GM12878 (cell line): ENCODE data around the gene IDH3G. TPM values are rescaled to one million over a fixed set of nuclear protein-coding genes. Genes with fewer than 3 reads are reported as not detected.

Experiments
- ATAC-seq: fragments of 200-7000 bp; cut with Tn5 transposase; 3 replicates; pipeline ENCODE4 v1.9.1; 2020; ENCODE audit warnings: mild to moderate bottlenecking, moderate library complexity
- BruUV-seq: library from RNA; stranded (reverse); fragments of 400-500 nt; replicated peaks from 2 replicates; lab custom pipeline; 2021; lab: Mats Ljungman, UMichigan
- CTCF ChIA-PET: fragments of 300-600 bp; sonication (Branson Sonifier 250); formaldehyde crosslinking; extraction: SDS; loops from one replicate; lab custom pipeline; 2021; ENCODE audit warnings: inconsistent platforms; lab: Yijun Ruan, JAX
- POLR2A ChIA-PET: fragments of 350-600 bp; formaldehyde crosslinking; extraction: SDS; loops from one replicate; lab custom pipeline; 2021; ENCODE audit warnings: inconsistent platforms; lab: Charles Lee
- RAD21 ChIA-PET: fragments of 300-600 bp; sonication (Branson Sonifier 250); formaldehyde crosslinking; loops from one replicate; lab custom pipeline; 2023; ENCODE audit warnings: antibody characterized with exemption; ENCODE audit not compliant: unreplicated experiment; lab: Charles Lee
- SMC1A ChIA-PET: fragments of 300-600 bp; sonication (Branson Sonifier 250); formaldehyde crosslinking; loops from one replicate; lab custom pipeline; 2023; ENCODE audit not compliant: unreplicated experiment, uncharacterized antibody; lab: Charles Lee
- DNase-seq: peaks from one replicate; pipeline ENCODE4 v3.0.0-alpha.2; 2011; ENCODE audit warnings: low read depth, low spot score
- FAIRE-seq: peaks from 3 replicates; lab custom pipeline; 2011; peaks lifted over from hg19 to GRCh38; lab: Jason Lieb, UNC
- H2AFZ ChIP-seq: 2 replicates; pipeline ENCODE4 v1.6.0; 2011; ENCODE audit warnings: low read depth, low read length, control low read depth; ENCODE audit not compliant: control insufficient read depth
- H3K27ac ChIP-seq: 2 replicates; pipeline ENCODE4 v1.5.1; 2011; ENCODE audit warnings: control low read depth; ENCODE audit not compliant: control insufficient read depth, insufficient read depth
- H3K27me3 ChIP-seq, 2 experiments: replicated peaks in 1 of 2; 2 replicates each; pipeline versions ENCODE4 v1.6.0 to v1.6.1; 2011; ENCODE audit warnings: low read length in 1 of 2; ENCODE audit not compliant: control insufficient read depth in 2 of 2, insufficient read depth in 2 of 2
- H3K36me3 ChIP-seq, 2 experiments: 2 replicates each; pipeline ENCODE4 v1.5.1; 2011; ENCODE audit warnings: low read length in 1 of 2; ENCODE audit not compliant: control insufficient read depth in 2 of 2, insufficient read depth in 2 of 2
- H3K4me1 ChIP-seq: 2 replicates; pipeline ENCODE4 v1.6.1; 2011; ENCODE audit warnings: mild to moderate bottlenecking, low read length, moderate library complexity, mixed read lengths; ENCODE audit not compliant: control insufficient read depth, insufficient read depth
- H3K4me2 ChIP-seq: 2 replicates; pipeline ENCODE4 v1.6.0; 2011; ENCODE audit warnings: control low read depth; ENCODE audit not compliant: control insufficient read depth, insufficient read depth
- H3K4me3 ChIP-seq: fragments of 200-600 bp; sonication (generic); 2 replicates; pipeline ENCODE4 v1.5.1; 2016
- H3K79me2 ChIP-seq: 2 replicates; pipeline ENCODE4 v1.6.0; 2011; ENCODE audit warnings: low read length; ENCODE audit not compliant: control insufficient read depth, insufficient read depth
- H3K9ac ChIP-seq: 2 replicates; pipeline ENCODE4 v1.8.0; 2011; ENCODE audit warnings: low read length, control low read depth, mixed read lengths; ENCODE audit not compliant: control insufficient read depth, insufficient read depth
- H3K9me3 ChIP-seq: replicated peaks from 3 replicates; pipeline ENCODE4 v1.5.1; 2011; ENCODE audit warnings: mild to moderate bottlenecking, low read length; ENCODE audit not compliant: control insufficient read depth, insufficient read depth
- H4K20me1 ChIP-seq: 2 replicates; pipeline ENCODE4 v1.6.0; 2011; ENCODE audit not compliant: control insufficient read depth, insufficient read depth
- CBFB ChIP-seq: IDR thresholded peaks from 2 replicates; pipeline ENCODE4 v1.6.1; 2016; ENCODE audit warnings: antibody characterized with exemption, low read depth
- CHD1 ChIP-seq: IDR thresholded peaks from 2 replicates; pipeline ENCODE4 v1.6.1; 2012; ENCODE audit warnings: low read depth, low read length, improper control_type of control experiment
- CHD2 ChIP-seq: IDR thresholded peaks from 2 replicates; pipeline ENCODE4 v1.6.1; 2011; ENCODE audit warnings: low read depth, low read length, improper control_type of control experiment, borderline replicate concordance
- E4F1 ChIP-seq: fragments of 450-650 bp; IDR thresholded peaks from 2 replicates; pipeline ENCODE4 v1.6.1; 2018; ENCODE audit warnings: borderline replicate concordance, mild to moderate bottlenecking; ENCODE audit not compliant: partially characterized antibody
- ESRRA ChIP-seq: IDR thresholded peaks from 2 replicates; pipeline ENCODE4 v1.6.1; 2012; ENCODE audit warnings: mild to moderate bottlenecking, low read length, improper control_type of control experiment
- FOS ChIP-seq: IDR thresholded peaks from 3 replicates; pipeline ENCODE4 v1.6.1; 2011; ENCODE audit warnings: borderline replicate concordance; ENCODE audit not compliant: insufficient read length; ENCODE audit errors: extremely low read depth
- MEF2B ChIP-seq: fragments of 450-650 bp; IDR thresholded peaks from 2 replicates; pipeline ENCODE4 v1.6.1; 2018; ENCODE audit warnings: mild to moderate bottlenecking, moderate library complexity; ENCODE audit not compliant: partially characterized antibody, poor library complexity, severe bottlenecking
- MTA3 ChIP-seq: IDR thresholded peaks from 2 replicates; pipeline ENCODE4 v1.6.1; 2012; ENCODE audit warnings: low read length, inconsistent platforms, borderline replicate concordance
- MYC ChIP-seq: IDR thresholded peaks from 2 replicates; pipeline ENCODE4 v1.6.1; 2011; ENCODE audit warnings: mild to moderate bottlenecking, low read length, moderate library complexity, inconsistent platforms; ENCODE audit not compliant: insufficient read depth, insufficient replicate concordance, insufficient read length, severe bottlenecking
- NKRF ChIP-seq: fragments of 450-650 bp; conservative IDR thresholded peaks from 2 replicates; pipeline ENCODE4 v1.6.1; 2017; ENCODE audit warnings: mild to moderate bottlenecking, moderate library complexity
- NRF1 ChIP-seq: conservative IDR thresholded peaks from 2 replicates; pipeline ENCODE4 v1.6.1; 2011; ENCODE audit warnings: mild to moderate bottlenecking, low read depth, low read length, improper control_type of control experiment
- PAX8 ChIP-seq: fragments of 450-650 bp; IDR thresholded peaks from 2 replicates; pipeline ENCODE4 v1.6.1; 2017; ENCODE audit warnings: mild to moderate bottlenecking, moderate library complexity
- POLR2AphosphoS2 ChIP-seq: IDR thresholded peaks from 2 replicates; pipeline ENCODE4 v1.6.1; 2011; ENCODE audit warnings: low read depth, mild to moderate bottlenecking, low read length, improper control_type of control experiment, moderate library complexity
- RAD51 ChIP-seq: fragments of 450-650 bp; IDR thresholded peaks from 2 replicates; pipeline ENCODE4 v1.6.1; 2016; ENCODE audit warnings: moderate library complexity, mild to moderate bottlenecking, inconsistent platforms
- STAT3 ChIP-seq: IDR thresholded peaks from 2 replicates; pipeline ENCODE4 v1.6.1; 2011; ENCODE audit warnings: low read depth, low read length, improper control_type of control experiment
- ZZZ3 ChIP-seq: IDR thresholded peaks from 2 replicates; pipeline ENCODE4 v1.6.1; 2011; ENCODE audit warnings: low read depth; ENCODE audit not compliant: control insufficient read depth, insufficient read length
- WGBS: methylation state at CpG from one replicate; pipeline ENCODE4 v1.1.6; 2016; ENCODE audit warnings: low lambda C conversion rate; ENCODE audit not compliant: insufficient replicate concordance, insufficient coverage; ENCODE audit errors: missing lambda C conversion rate; 5-methylcytosine and 5-hydroxymethylcytosine counted together
- in situ Hi-C: fragments of 300-500 bp; cut with MboI; formaldehyde crosslinking; loops from 9 replicates; pipeline ENCODE4 v1.14.3; 2018; ENCODE audit warnings: mixed read lengths
- intact Hi-C: fragments of 100-400 bp; cut with micrococcal nuclease; formaldehyde crosslinking; loops from one replicate; pipeline ENCODE4 v1.14.2; 2022; ENCODE audit not compliant: unreplicated experiment
- polyA plus RNA-seq, 11 experiments: library from polyadenylated mRNA; depleted of rRNA in 4 of 11; unstranded in 6 of 11; stranded (reverse) in 5 of 11; fragments of >200 nt; fragmentation: Nextera tagmentation in 4 of 11; fragmentation: Illumina TruSeq in 1 of 11; extraction: Ambion mirVana in 4 of 11; extraction: Trizol in 1 of 11; gene quantifications; 1 replicate in 1 of 11; 2 replicates in 10 of 11; pipeline versions ENCODE4 v1.2.1 to v1.2.3, GENCODE V29; 2011 to 2016; ENCODE audit warnings: inconsistent platforms in 2 of 11, missing spikeins in 2 of 11, low read depth in 1 of 11
- total RNA-seq, 4 experiments: library from RNA; depleted of rRNA in 3 of 4; stranded (reverse); fragments of >200 nt in 3 of 4; fragmentation: Illumina TruSeq in 1 of 4; extraction: Trizol in 1 of 4; gene quantifications; 2 replicates each; pipeline versions ENCODE4 v1.2.1 to v1.2.3, GENCODE V29; 2013 to 2021

IDH3G gene
- total and polyA plus RNA-seq, 10 of the 15 experiments (the other 5 are each of a cell fraction or from before 2014, with no cell fraction given): 26.3 to 102 (median 66.6) TPM

- intact Hi-C loops: no loop called here
- Histone ChIP-seq H3K27ac (no peak overlapping the region), H3K79me2 (no peaks in the 10 kb centered on the region), H3K27me3 (no peaks in the 10 kb centered on the region; a peak in 1 of 4 replicates), H3K4me3 (no peak overlapping the region), H3K9me3 (no peaks in the 10 kb centered on the region; the same call in 2 of the 3 replicates), H4K20me1 (no peaks in the 10 kb centered on the region), H3K9ac (no peak overlapping the region), H2AFZ (no peak overlapping the region), H3K36me3 (no peaks in the 10 kb centered on the region), H3K4me1 (no peaks in the 10 kb centered on the region), H3K4me2 (no peak overlapping the region)
- ChIA-PET POLR2A (no interaction called here), CTCF (no interaction called here), SMC1A (no interaction called here), RAD21 (no interaction called here)
- 53% methylated on average over 24 of the region's 102 CpGs for WGBS
- no peak for DNase-seq
- ATAC-seq: no peak
- no TSS peak for BruUV-seq
- no peak for FAIRE-seq
- in situ Hi-C loops: no loop called here
- no peak for TF ChIP-seq MEF2B
- no peak for TF ChIP-seq CHD2
- no peak for TF ChIP-seq MYC
- no peak for TF ChIP-seq NKRF
- no peak for TF ChIP-seq NRF1
- TF ChIP-seq ESRRA: no peak
- no peak for TF ChIP-seq RAD51
- TF ChIP-seq PAX8: no peak
- TF ChIP-seq MTA3: no peak
- no peak for TF ChIP-seq CBFB
- TF ChIP-seq ZZZ3: no peak
- no peak for TF ChIP-seq STAT3
- no peak for TF ChIP-seq E4F1
- no peak for TF ChIP-seq POLR2AphosphoS2
- no peak for TF ChIP-seq FOS
- TF ChIP-seq CHD1: no peak
Measured at GRCh38 chrX:153830640-153831428, 36.7 kb upstream of the IDH3G start.
